Ascending aorta (tissue), 2 donors: ENCODE results near the gene ANKRD10. TPM values are rescaled to one million over a fixed set of nuclear protein-coding genes. Genes with fewer than 3 reads are reported as not detected.

ENCODE experiments used
- DNase-seq, 2 donors: peaks; one replicate each; pipeline ENCODE4 v3.0.0-alpha.2; 2019; ENCODE audit warnings: low spot score in 2 of 2
- H3K27ac ChIP-seq, 2 donors: fragments of 200-600 bp; sonication (generic); one replicate each; pipeline ENCODE4 v1.5.1; 2016 to 2017; ENCODE audit warnings: mild to moderate bottlenecking in 1 of 2
- H3K27me3 ChIP-seq: fragments of 200-600 bp; sonication (generic); one replicate; pipeline ENCODE4 v1.5.1; 2017
- H3K36me3 ChIP-seq, 2 donors: fragments of 200-600 bp; sonication (generic); one replicate each; pipeline ENCODE4 v1.5.1; 2016
- H3K4me1 ChIP-seq, 2 donors: fragments of 200-600 bp; sonication (generic); one replicate each; pipeline ENCODE4 v1.5.1; 2016 to 2017; ENCODE audit warnings: mild to moderate bottlenecking in 1 of 2
- H3K4me3 ChIP-seq, 2 donors: fragments of 200-600 bp; sonication (generic); one replicate each; pipeline ENCODE4 v1.5.1; 2016 to 2017; ENCODE audit warnings: mild to moderate bottlenecking in 1 of 2
- H3K9me3 ChIP-seq, 2 donors: fragments of 200-600 bp; sonication (generic); one replicate each; pipeline ENCODE4 v1.5.1; 2016
- intact Hi-C: fragments of 100-400 bp; cut with DNase I; formaldehyde crosslinking; loops from one replicate; pipeline ENCODE4 v1.15.1; 2023
- total RNA-seq: library from RNA; depleted of rRNA; stranded (reverse); fragments of >200 nt; gene quantifications from one replicate; pipeline ENCODE4 v1.1.0, GENCODE V29; 2016
- TF ChIP-seq, protein P1 (sequence below), 3 experiments: fragments of 200-600 bp in 2 of 3; fragments of 450-650 bp in 1 of 3; sonication (generic) in 2 of 3; IDR thresholded peaks; one replicate each; pipeline ENCODE4 v1.5.1; 2016 to 2019; ENCODE audit warnings: antibody characterized with exemption in 3 of 3, mild to moderate bottlenecking in 1 of 3, moderate library complexity in 1 of 3

ANKRD10 gene
- total RNA-seq, 1 donor from 2014 or later, result 100 TPM

- H3K4me1 ChIP-seq, result no peaks in the 10 kb centered on the region
- intact Hi-C loops, result no loop called here
- no peaks in the 10 kb centered on the region for H3K27me3 ChIP-seq
- TF ChIP-seq, protein P1, sequence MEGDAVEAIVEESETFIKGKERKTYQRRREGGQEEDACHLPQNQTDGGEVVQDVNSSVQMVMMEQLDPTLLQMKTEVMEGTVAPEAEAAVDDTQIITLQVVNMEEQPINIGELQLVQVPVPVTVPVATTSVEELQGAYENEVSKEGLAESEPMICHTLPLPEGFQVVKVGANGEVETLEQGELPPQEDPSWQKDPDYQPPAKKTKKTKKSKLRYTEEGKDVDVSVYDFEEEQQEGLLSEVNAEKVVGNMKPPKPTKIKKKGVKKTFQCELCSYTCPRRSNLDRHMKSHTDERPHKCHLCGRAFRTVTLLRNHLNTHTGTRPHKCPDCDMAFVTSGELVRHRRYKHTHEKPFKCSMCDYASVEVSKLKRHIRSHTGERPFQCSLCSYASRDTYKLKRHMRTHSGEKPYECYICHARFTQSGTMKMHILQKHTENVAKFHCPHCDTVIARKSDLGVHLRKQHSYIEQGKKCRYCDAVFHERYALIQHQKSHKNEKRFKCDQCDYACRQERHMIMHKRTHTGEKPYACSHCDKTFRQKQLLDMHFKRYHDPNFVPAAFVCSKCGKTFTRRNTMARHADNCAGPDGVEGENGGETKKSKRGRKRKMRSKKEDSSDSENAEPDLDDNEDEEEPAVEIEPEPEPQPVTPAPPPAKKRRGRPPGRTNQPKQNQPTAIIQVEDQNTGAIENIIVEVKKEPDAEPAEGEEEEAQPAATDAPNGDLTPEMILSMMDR (IDR thresholded peaks at IDR 0.05), result no peak
- DNase-seq, result no peak
- no peak overlapping the region for H3K4me3 ChIP-seq
- no peaks in the 10 kb centered on the region for H3K9me3 ChIP-seq
- H3K27ac ChIP-seq, result no peak overlapping the region
- no peaks in the 10 kb centered on the region for H3K36me3 ChIP-seq
Observed at GRCh38 chr13:110945928-110946570, 31.2 kb upstream of the ANKRD10 start.

DNA sequence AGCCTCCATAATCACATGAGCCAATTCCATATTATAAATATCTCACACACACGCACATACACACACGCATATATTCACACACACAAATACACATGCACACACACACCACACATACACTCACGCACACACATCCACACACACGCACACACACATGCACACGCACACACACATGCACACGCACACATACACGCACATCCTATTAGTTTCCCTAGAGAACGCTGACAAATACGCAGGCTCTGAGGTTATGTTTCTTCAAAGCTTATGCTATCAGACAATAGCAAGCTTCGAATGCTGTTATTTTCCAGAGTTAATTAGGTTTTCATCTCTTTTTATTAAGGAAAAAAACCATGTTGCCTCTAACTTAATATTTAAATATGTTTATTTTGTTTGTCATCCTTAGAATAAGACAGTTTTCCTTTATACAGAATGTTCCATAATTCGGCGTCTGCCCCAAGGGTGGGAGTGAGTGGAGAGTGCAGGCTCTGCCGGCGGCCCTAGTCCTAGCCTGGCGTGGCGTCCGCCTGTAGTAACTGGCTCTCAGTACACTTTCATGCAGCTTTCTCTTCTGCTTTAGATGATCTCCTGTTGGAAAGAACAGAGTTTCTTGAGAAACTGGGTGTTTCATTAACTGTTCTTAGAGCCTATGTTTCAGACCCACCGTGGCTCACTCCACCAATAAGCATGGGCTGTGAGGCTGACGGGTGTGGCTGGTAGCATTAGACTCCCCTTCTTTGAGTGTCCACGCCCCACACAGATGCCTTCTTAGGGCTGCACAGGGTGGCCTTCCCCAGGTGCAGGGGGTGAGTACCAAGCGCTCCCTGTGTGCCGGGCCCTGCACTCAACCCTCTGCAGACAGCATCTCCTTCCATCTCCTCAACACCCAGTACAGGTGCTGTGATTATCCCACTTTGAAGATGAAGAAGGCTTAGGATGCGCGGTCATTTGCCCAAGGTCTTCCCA lies 30.4 kb upstream of the ANKRD10 start:
- H3K27me3 ChIP-seq, result no peaks in the 10 kb centered on the region
- intact Hi-C loops, result loop anchor here (1.0 kb wide), 1 partner anchor 105 kb away; no protein-coding TSS in a partner anchor
- TF ChIP-seq, protein P1 (IDR thresholded peaks at IDR 0.05), result no peak
- H3K4me1 ChIP-seq, result no peaks in the 10 kb centered on the region
- H3K27ac ChIP-seq, result no peak overlapping the region
- H3K36me3 ChIP-seq, result no peaks in the 10 kb centered on the region
- no peaks in the 10 kb centered on the region for H3K9me3 ChIP-seq
- DNase-seq, result no peak
- no peak overlapping the region for H3K4me3 ChIP-seq

DNA sequence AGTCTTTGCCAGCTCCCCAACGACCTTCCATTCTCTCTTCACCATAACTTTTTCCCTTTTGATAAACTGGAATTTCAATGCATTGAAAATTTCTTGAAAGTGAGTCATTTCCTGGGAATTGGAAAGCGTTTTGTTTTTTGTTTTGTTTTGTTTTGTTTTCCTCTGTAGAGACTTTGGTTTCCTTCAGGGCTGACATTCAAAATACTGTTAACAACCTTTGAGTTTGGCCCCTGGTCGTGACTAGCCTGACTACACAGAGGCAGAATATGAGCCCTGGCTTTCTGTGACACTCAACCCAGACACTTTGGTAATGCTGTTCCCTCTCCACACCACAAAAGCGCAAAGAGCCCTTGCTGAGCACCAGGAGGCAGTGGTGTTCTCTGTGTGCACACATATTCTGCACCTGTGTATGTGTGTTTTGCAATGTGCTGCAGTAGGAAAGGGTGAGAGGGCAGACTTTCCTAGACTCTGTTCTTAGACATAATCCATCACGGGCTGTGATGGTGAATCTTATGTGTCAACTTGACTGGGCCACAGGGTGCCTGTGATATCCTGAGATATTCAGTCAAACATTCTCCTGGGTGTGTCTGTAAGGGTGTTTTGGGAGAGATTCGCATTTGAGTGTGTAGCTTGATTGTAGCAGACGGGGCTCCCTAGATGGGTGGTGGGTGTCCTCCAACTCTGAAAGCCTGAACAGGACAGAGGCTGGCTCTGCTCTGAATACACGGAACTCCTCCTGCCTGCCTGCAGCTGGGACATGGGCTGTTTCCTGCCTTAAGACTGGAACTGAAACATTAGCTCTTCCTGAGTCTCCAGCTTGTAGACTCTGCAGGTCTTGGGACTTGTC lies 29.5 kb upstream of the ANKRD10 start:
- H3K4me1 ChIP-seq, result no peaks in the 10 kb centered on the region
- intact Hi-C loops, result loop anchor here (1.0 kb wide), 1 partner anchor 106 kb away; no protein-coding TSS in a partner anchor
- H3K4me3 ChIP-seq, result no peak overlapping the region
- no peaks in the 10 kb centered on the region for H3K9me3 ChIP-seq
- no peaks in the 10 kb centered on the region for H3K36me3 ChIP-seq
- no peak for DNase-seq
- TF ChIP-seq, protein P1 (IDR thresholded peaks at IDR 0.05), result peak; percentile 47 to 63 (median 54)
- H3K27me3 ChIP-seq, result no peaks in the 10 kb centered on the region
- H3K27ac ChIP-seq, result no peak overlapping the region

- Histone ChIP-seq H3K9me3 (no peaks in the 10 kb centered on the region), H3K27me3 (no peaks in the 10 kb centered on the region), H3K36me3 (no peaks in the 10 kb centered on the region), H3K4me1 (no peaks in the 10 kb centered on the region), H3K4me3 (no peak overlapping the region), H3K27ac (no peak overlapping the region)
- intact Hi-C loops, result no loop called here
- DNase-seq, result no peak
- TF ChIP-seq, protein P1 (IDR thresholded peaks at IDR 0.05), result no peak
Observed at GRCh38 chr13:110942248-110942981, 27.5 kb upstream of the ANKRD10 start.
